GM12878 (cell line): ENCODE measurements around the gene IFNL3.

Experiments used
- BHLHE40 ChIP-seq, 2 experiments: fragments of 450-650 bp in 1 of 2; IDR thresholded peaks; 2 replicates each; pipeline ENCODE4 v1.6.1; 2011 to 2017; ENCODE audit warnings: low read depth in 2 of 2, borderline replicate concordance in 1 of 2, improper control_type of control experiment in 1 of 2, low read length in 1 of 2, mild to moderate bottlenecking in 1 of 2
- CHD1 ChIP-seq: IDR thresholded peaks from 2 replicates; pipeline ENCODE4 v1.6.1; 2012; ENCODE audit warnings: low read depth, low read length, improper control_type of control experiment
- CHD2 ChIP-seq: IDR thresholded peaks from 2 replicates; pipeline ENCODE4 v1.6.1; 2011; ENCODE audit warnings: low read depth, low read length, improper control_type of control experiment, borderline replicate concordance
- CTCF ChIP-seq, 3 experiments: IDR thresholded peaks in 2 of 3; conservative IDR thresholded peaks in 1 of 3; 2 replicates each; pipeline ENCODE4 v1.5.1; 2011; ENCODE audit warnings: low read depth in 3 of 3, low read length in 3 of 3, mild to moderate bottlenecking in 3 of 3, control low read depth in 2 of 3, moderate library complexity in 2 of 3, inconsistent platforms in 1 of 3, mixed read lengths in 1 of 3; ENCODE audit not compliant: control insufficient read depth in 2 of 3, insufficient read depth in 1 of 3; ENCODE audit errors: extremely low read depth in 1 of 3
- GABPA ChIP-seq: IDR thresholded peaks from 2 replicates; pipeline ENCODE4 v1.6.1; 2014; ENCODE audit warnings: antibody characterized with exemption, low read depth, mild to moderate bottlenecking, inconsistent platforms
- IRF5 ChIP-seq: fragments of 450-650 bp; IDR thresholded peaks from 2 replicates; pipeline ENCODE4 v1.6.1; 2017; ENCODE audit warnings: borderline replicate concordance
- POLR2A ChIP-seq: IDR thresholded peaks from 2 replicates; pipeline ENCODE4 v1.6.1; 2011; ENCODE audit warnings: low read depth, mild to moderate bottlenecking, low read length
- RCOR1 ChIP-seq: conservative IDR thresholded peaks from 2 replicates; pipeline ENCODE4 v1.6.1; 2012; ENCODE audit warnings: low read depth, low read length, improper control_type of control experiment
- TBL1XR1 ChIP-seq: IDR thresholded peaks from 2 replicates; pipeline ENCODE4 v1.6.1; 2012; ENCODE audit warnings: low read depth, low read length, improper control_type of control experiment

- TF ChIP-seq CTCF (IDR thresholded peaks at IDR 0.05 in 2 of 3, conservative IDR thresholded peaks at IDR 0.05 in 1 of 3; ENCODE audit: control insufficient read depth in 2 of 3, extremely low read depth in 1 of 3, insufficient read depth in 1 of 3, low read depth in 3 of 3, low read length in 3 of 3) (peak; percentile 49 to 56 (median 55); a peak in 5 of 6 replicates), GABPA (no peak), RCOR1 (no peak), TBL1XR1 (no peak), POLR2A (no peak), BHLHE40 (IDR thresholded peaks at IDR 0.05; ENCODE audit: borderline replicate concordance in 1 of 2, low read depth in 2 of 2, low read length in 1 of 2) (no peak), CHD1 (no peak), CHD2 (no peak), IRF5 (no peak)
Measured at GRCh38 chr19:39212375-39212742, 32.4 kb downstream of the IFNL3 start.
